CD8-positive, alpha-beta memory T cell (primary cell): Measurements from ENCODE around the gene TANC1. TPM values are rescaled to one million over a fixed set of nuclear protein-coding genes. Genes with fewer than 3 reads are reported as not detected.
A peak's percentile ranks its signal among the peaks of the same experiment; 100 is the strongest.

Experiments used
- CTCF ChIA-PET: fragments of 350-600 bp; sonication (Branson Sonifier 250); formaldehyde crosslinking; loops from one replicate; lab custom pipeline; 2021; ENCODE audit warnings: antibody characterized with exemption; lab: Charles Lee
- POLR2A ChIA-PET: fragments of 350-600 bp; sonication (Branson Sonifier 250); formaldehyde crosslinking; loops from one replicate; lab custom pipeline; 2021; ENCODE audit warnings: antibody characterized with exemption; lab: Charles Lee
- DNase-seq, 5 donors: peaks; one replicate each; pipeline versions ENCODE4 v3.0.0 to v3.0.0-alpha.2; 2020 to 2022; ENCODE audit warnings: mixed read lengths in 1 of 5
- H3K27ac ChIP-seq: one replicate; pipeline ENCODE4 v1.7.0; 2013; ENCODE audit warnings: low read depth, mild to moderate bottlenecking, low read length, moderate library complexity
- H3K27me3 ChIP-seq: 2 replicates; pipeline ENCODE4 v1.7.0; 2013; ENCODE audit warnings: low read length, mild to moderate bottlenecking; ENCODE audit not compliant: insufficient read depth, poor library complexity, severe bottlenecking
- H3K36me3 ChIP-seq: 2 replicates; pipeline ENCODE4 v1.7.0; 2013; ENCODE audit warnings: mild to moderate bottlenecking, low read length, moderate library complexity; ENCODE audit not compliant: insufficient read depth
- H3K4me1 ChIP-seq: 2 replicates; pipeline ENCODE4 v1.7.0; 2013; ENCODE audit warnings: mild to moderate bottlenecking, low read length, moderate library complexity; ENCODE audit not compliant: insufficient read depth
- H3K4me3 ChIP-seq: 2 replicates; pipeline ENCODE4 v1.7.0; 2013; ENCODE audit warnings: mild to moderate bottlenecking, low read length
- H3K9me3 ChIP-seq: 2 replicates; pipeline ENCODE4 v1.7.0; 2013; ENCODE audit warnings: mild to moderate bottlenecking, low read length
- H3K27ac Mint-ChIP-seq, 8 donors: one replicate each; pipeline ENCODE4 v1.8.0; 2020 to 2021; ENCODE audit warnings: mixed read lengths in 8 of 8, mild to moderate bottlenecking in 6 of 8, inconsistent platforms in 3 of 8, moderate library complexity in 3 of 8
- H3K27me3 Mint-ChIP-seq, 2 donors: one replicate each; pipeline ENCODE4 v1.8.0; 2020 to 2021; ENCODE audit warnings: mixed read lengths in 2 of 2, mild to moderate bottlenecking in 1 of 2, moderate library complexity in 1 of 2
- H3K36me3 Mint-ChIP-seq, 3 donors: one replicate each; pipeline ENCODE4 v1.8.0; 2020 to 2021; ENCODE audit warnings: mixed read lengths in 3 of 3, inconsistent platforms in 1 of 3, mild to moderate bottlenecking in 1 of 3
- H3K4me1 Mint-ChIP-seq, 3 donors: one replicate each; pipeline ENCODE4 v1.8.0; 2020 to 2021; ENCODE audit warnings: mixed read lengths in 3 of 3, inconsistent platforms in 1 of 3, mild to moderate bottlenecking in 1 of 3
- H3K4me3 Mint-ChIP-seq, 7 donors: one replicate each; pipeline ENCODE4 v1.8.0; 2020 to 2021; ENCODE audit warnings: mixed read lengths in 7 of 7, mild to moderate bottlenecking in 6 of 7, moderate library complexity in 4 of 7, inconsistent platforms in 2 of 7
- H3K9me3 Mint-ChIP-seq, 5 donors: one replicate each; pipeline ENCODE4 v1.8.0; 2020 to 2022; ENCODE audit warnings: mixed read lengths in 5 of 5, mild to moderate bottlenecking in 3 of 5, moderate library complexity in 2 of 5, inconsistent platforms in 1 of 5
- polyA plus RNA-seq: library from polyadenylated mRNA; unstranded; fragments of 300-500 nt; fragmentation: Illumina TruSeq; gene quantifications from one replicate; pipeline ENCODE4 v1.2.3, GENCODE V29; 2021
- total RNA-seq, 2 experiments: library from RNA; stranded (reverse); gene quantifications; one replicate each; pipeline ENCODE4 v1.2.3, GENCODE V29; 2021

TANC1 gene
- total and polyA plus RNA-seq, 3 experiments from 2014 or later, result 0.11 to 0.64 (median 0.13) TPM

- ChIA-PET CTCF (interaction anchor here (0.8 kb wide), 1 partner anchor 35 kb away, joined by 3 read pairs; no protein-coding TSS in a partner anchor), POLR2A (no interaction called here)
- H3K27ac ChIP-seq, result no peak overlapping the region
- H3K4me3 Mint-ChIP-seq, result peak overlapping the region in 1 of 7 donors; percentile 7
- H3K4me3 ChIP-seq, result no peak overlapping the region
- H3K27me3 ChIP-seq, result no peaks in the 10 kb centered on the region
- no peaks in the 10 kb centered on the region for H3K36me3 Mint-ChIP-seq
- H3K27ac Mint-ChIP-seq, result peak overlapping the region in 1 of 8 donors; percentile 15
- H3K9me3 Mint-ChIP-seq, result no peaks in the 10 kb centered on the region
- H3K36me3 ChIP-seq, result no peaks in the 10 kb centered on the region
- DNase-seq, result no peak
- peaks cover 8 to 24% of the 10 kb centered on the region in 2 donors for H3K27me3 Mint-ChIP-seq
- no peaks in the 10 kb centered on the region for H3K9me3 ChIP-seq
- peaks cover 17% of the 10 kb centered on the region for H3K4me1 ChIP-seq
- peaks cover 0 to 4% (median 4%) of the 10 kb centered on the region in 3 donors for H3K4me1 Mint-ChIP-seq
Measured at GRCh38 chr2:159153951-159154350, 185.5 kb downstream of the TANC1 start.

DNA sequence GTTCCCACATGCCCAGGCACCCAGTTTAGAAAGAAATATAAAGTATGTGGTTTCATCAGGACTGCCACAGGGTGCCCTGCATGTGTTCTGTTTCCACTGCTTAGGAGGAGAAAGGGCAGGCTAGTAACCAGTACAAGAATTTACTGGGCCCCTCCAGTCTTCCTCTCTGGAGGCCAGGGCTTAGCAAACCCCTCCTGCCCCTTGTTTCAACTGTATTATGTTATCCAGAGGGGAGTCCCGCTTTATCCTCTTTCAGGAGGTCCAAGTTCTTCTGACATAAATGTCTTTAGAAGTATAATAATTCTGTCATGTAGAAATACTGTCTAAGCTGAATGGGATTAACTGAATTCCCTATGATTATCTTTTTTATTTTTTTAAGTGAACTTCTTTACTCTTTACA is 185.9 kb downstream of the TANC1 start:
- H3K4me1 Mint-ChIP-seq, result peaks cover 0 to 4% (median 4%) of the 10 kb centered on the region in 3 donors
- Histone ChIP-seq H3K4me1 (peaks cover 17% of the 10 kb centered on the region), H3K9me3 (no peaks in the 10 kb centered on the region), H3K27me3 (no peaks in the 10 kb centered on the region), H3K27ac (no peak overlapping the region), H3K4me3 (no peak overlapping the region), H3K36me3 (no peaks in the 10 kb centered on the region)
- POLR2A ChIA-PET, result no interaction called here
- CTCF ChIA-PET, result no interaction called here
- no peaks in the 10 kb centered on the region for H3K9me3 Mint-ChIP-seq
- no peak overlapping the region for H3K4me3 Mint-ChIP-seq
- peaks cover 8 to 24% of the 10 kb centered on the region in 2 donors for H3K27me3 Mint-ChIP-seq
- no peak overlapping the region for H3K27ac Mint-ChIP-seq
- H3K36me3 Mint-ChIP-seq, result no peaks in the 10 kb centered on the region
- no peak for DNase-seq

GRCh38 chr2:159155320-159155719 is 186.9 kb downstream of the TANC1 start:
- Mint-ChIP-seq H3K27ac (peak overlapping the region in 1 of 8 donors; percentile 29), H3K4me1 (peaks cover 0 to 4% (median 4%) of the 10 kb centered on the region in 3 donors), H3K27me3 (peaks cover 8 to 24% of the 10 kb centered on the region in 2 donors), H3K4me3 (no peak overlapping the region), H3K9me3 (no peaks in the 10 kb centered on the region), H3K36me3 (no peaks in the 10 kb centered on the region)
- no peak for DNase-seq
- H3K36me3 ChIP-seq, result no peaks in the 10 kb centered on the region
- H3K4me1 ChIP-seq, result peaks cover 7% of the 10 kb centered on the region
- CTCF ChIA-PET, result no interaction called here
- POLR2A ChIA-PET, result no interaction called here
- no peak overlapping the region for H3K4me3 ChIP-seq
- H3K27me3 ChIP-seq, result no peaks in the 10 kb centered on the region
- no peak overlapping the region for H3K27ac ChIP-seq
- no peaks in the 10 kb centered on the region for H3K9me3 ChIP-seq

DNA sequence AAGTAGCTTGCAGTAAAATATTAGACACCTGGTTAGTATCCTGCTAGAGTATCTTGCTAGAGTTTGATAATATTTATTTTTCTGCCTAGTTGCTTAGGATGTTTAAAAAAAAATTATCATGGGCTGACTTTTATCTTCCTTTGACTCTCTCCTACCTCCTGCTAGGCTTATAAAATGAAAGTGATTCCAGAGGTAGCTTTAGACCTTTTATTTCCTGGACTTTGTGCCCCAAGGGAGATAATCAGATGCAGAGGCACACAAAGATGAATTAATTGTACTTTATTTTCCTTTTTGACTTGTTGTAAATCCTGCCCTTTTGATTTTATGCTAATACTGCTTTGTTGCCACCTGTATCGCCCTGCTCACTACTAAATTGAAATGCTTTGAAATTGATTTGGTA is 187.4 kb downstream of the TANC1 start:
- CTCF ChIA-PET, result no interaction called here
- Histone ChIP-seq H3K36me3 (no peaks in the 10 kb centered on the region), H3K27me3 (no peaks in the 10 kb centered on the region), H3K4me3 (no peak overlapping the region), H3K4me1 (peaks cover 4% of the 10 kb centered on the region), H3K9me3 (no peaks in the 10 kb centered on the region), H3K27ac (no peak overlapping the region)
- no peak overlapping the region for H3K4me3 Mint-ChIP-seq
- no peak for DNase-seq
- no peaks in the 10 kb centered on the region for H3K9me3 Mint-ChIP-seq
- peaks cover 0 to 4% (median 4%) of the 10 kb centered on the region in 3 donors for H3K4me1 Mint-ChIP-seq
- no peak overlapping the region for H3K27ac Mint-ChIP-seq
- POLR2A ChIA-PET, result no interaction called here
- no peaks in the 10 kb centered on the region for H3K36me3 Mint-ChIP-seq
- peaks cover 8 to 24% of the 10 kb centered on the region in 2 donors for H3K27me3 Mint-ChIP-seq

- no peaks in the 10 kb centered on the region for H3K9me3 ChIP-seq
- no peak overlapping the region for H3K4me3 ChIP-seq
- H3K4me1 ChIP-seq, result peaks cover 4% of the 10 kb centered on the region
- H3K27me3 ChIP-seq, result no peaks in the 10 kb centered on the region
- Mint-ChIP-seq H3K36me3 (no peaks in the 10 kb centered on the region), H3K4me3 (no peak overlapping the region), H3K27me3 (peaks cover 8 to 23% of the 10 kb centered on the region in 2 donors), H3K27ac (no peak overlapping the region), H3K9me3 (no peaks in the 10 kb centered on the region), H3K4me1 (peaks cover 0 to 5% (median 4%) of the 10 kb centered on the region in 3 donors)
- POLR2A ChIA-PET, result no interaction called here
- DNase-seq, result no peak
- no peaks in the 10 kb centered on the region for H3K36me3 ChIP-seq
- no peak overlapping the region for H3K27ac ChIP-seq
- CTCF ChIA-PET, result no interaction called here
Measured at GRCh38 chr2:159156834-159157233, 188.4 kb downstream of the TANC1 start.

DNA sequence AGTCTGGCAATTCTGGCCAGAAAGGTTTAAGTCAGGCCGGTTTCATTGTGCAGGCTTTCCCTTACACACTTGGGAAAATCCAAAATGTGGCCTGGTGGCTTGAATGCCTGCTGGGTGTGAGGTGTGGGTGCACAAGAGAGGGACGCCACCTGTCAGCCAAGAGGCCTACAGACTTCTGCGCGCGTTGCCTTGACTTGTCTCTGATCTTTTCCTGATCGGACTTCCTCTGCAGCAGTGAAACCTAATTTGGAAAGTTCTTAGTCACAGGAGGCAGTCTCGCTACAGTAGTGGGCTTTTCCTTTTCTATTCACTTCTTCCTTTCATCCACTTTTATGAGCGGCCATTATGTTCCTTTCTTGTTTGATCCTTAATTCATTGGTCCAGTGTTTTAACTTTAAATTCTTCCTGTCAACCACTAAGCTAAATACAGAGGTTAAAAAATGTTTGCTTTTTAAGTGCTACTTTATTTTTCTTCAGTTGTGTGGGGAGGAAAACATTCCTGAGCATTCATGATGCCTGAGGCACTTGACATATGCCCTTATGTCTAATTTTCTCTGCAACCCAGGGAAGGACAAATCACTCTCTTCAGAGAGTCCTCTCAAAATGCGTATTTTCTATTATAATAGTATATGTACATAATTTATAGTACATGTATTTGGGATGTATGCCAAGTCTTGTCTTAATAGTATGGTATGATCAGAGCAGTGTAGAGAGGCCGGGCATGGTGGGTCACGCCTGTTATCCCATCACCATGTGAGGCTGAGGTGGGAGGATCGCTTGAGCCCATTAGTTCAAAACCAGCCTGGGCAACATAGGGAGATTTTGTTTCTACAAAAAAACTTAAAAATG is 189.1 kb downstream of the TANC1 start:
- no peaks in the 10 kb centered on the region for H3K27me3 ChIP-seq
- DNase-seq, result no peak
- H3K4me1 ChIP-seq, result peaks cover 4% of the 10 kb centered on the region
- no peak overlapping the region for H3K4me3 ChIP-seq
- POLR2A ChIA-PET, result no interaction called here
- no peak overlapping the region for H3K4me3 Mint-ChIP-seq
- H3K27me3 Mint-ChIP-seq, result peaks cover 8 to 20% of the 10 kb centered on the region in 2 donors
- no peaks in the 10 kb centered on the region for H3K36me3 ChIP-seq
- H3K9me3 ChIP-seq, result no peaks in the 10 kb centered on the region
- peaks cover 0 to 5% (median 4%) of the 10 kb centered on the region in 3 donors for H3K4me1 Mint-ChIP-seq
- CTCF ChIA-PET, result no interaction called here
- peak overlapping the region in 1 of 8 donors; percentile 17 for H3K27ac Mint-ChIP-seq
- H3K36me3 Mint-ChIP-seq, result no peaks in the 10 kb centered on the region
- H3K27ac ChIP-seq, result no peak overlapping the region
- H3K9me3 Mint-ChIP-seq, result no peaks in the 10 kb centered on the region

DNA sequence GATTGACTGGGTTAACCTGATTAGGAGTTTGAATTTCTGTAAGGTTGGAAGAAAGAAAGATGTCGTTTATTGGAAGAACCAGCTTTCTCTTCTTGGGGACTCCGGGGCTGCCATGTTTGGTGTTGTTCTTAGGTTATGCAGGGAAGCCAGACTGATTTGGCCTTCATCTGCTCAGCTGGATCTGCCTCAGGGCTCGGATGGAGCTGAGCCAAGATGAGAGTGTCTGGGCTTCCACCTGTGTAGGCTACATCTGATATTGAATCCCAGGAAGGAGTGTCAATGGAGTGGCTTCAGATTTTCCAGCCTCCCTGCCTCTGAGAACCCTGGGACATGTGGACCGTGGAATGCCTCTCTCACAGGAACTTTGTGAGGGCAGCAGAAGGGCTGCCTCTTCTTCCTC is 192.0 kb downstream of the TANC1 start:
- Mint-ChIP-seq H3K36me3 (no peaks in the 10 kb centered on the region), H3K9me3 (no peaks in the 10 kb centered on the region), H3K4me3 (no peak overlapping the region), H3K27ac (no peak overlapping the region), H3K4me1 (peaks cover 0 to 1% (median 0%) of the 10 kb centered on the region in 3 donors), H3K27me3 (peaks cover 2 to 9% of the 10 kb centered on the region in 2 donors)
- ChIA-PET CTCF (no interaction called here), POLR2A (no interaction called here)
- Histone ChIP-seq H3K36me3 (no peaks in the 10 kb centered on the region), H3K4me3 (no peak overlapping the region), H3K27me3 (no peaks in the 10 kb centered on the region), H3K27ac (no peak overlapping the region), H3K9me3 (no peaks in the 10 kb centered on the region), H3K4me1 (peaks cover 4% of the 10 kb centered on the region)
- DNase-seq, result no peak

DNA sequence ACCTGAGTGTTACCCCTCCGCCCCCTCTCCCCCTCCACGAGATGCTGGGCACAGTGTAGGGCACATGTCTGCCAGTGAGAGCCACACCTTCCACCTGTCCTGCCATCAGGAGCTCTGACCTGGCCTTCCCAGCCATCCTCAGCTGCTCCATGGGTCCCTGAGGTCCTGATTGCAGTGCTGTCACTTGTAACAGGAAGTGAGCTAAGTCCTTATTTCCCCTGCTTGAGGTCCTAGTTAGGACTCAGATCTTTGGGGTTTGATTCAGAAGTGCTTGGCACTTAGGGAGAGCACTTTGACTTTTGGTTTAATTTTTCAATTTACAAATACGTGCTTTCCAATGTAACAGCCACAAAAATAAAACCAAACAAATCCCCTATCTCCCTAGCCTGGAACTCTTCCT is 192.5 kb downstream of the TANC1 start:
- Mint-ChIP-seq H3K27me3 (peaks cover 2 to 9% of the 10 kb centered on the region in 2 donors), H3K4me3 (no peak overlapping the region), H3K27ac (no peak overlapping the region), H3K9me3 (no peaks in the 10 kb centered on the region), H3K4me1 (peaks cover 0 to 1% (median 0%) of the 10 kb centered on the region in 3 donors), H3K36me3 (no peaks in the 10 kb centered on the region)
- no peak overlapping the region for H3K27ac ChIP-seq
- peaks cover 4% of the 10 kb centered on the region for H3K4me1 ChIP-seq
- no peak for DNase-seq
- POLR2A ChIA-PET, result no interaction called here
- H3K9me3 ChIP-seq, result no peaks in the 10 kb centered on the region
- H3K27me3 ChIP-seq, result no peaks in the 10 kb centered on the region
- H3K36me3 ChIP-seq, result no peaks in the 10 kb centered on the region
- no peak overlapping the region for H3K4me3 ChIP-seq
- CTCF ChIA-PET, result interaction anchor here (1.1 kb wide), 1 partner anchor 12 kb away, joined by 3 read pairs; no protein-coding TSS in a partner anchor
